CD4-positive, alpha-beta T cell treated with Interleukin-21 for 1 hour (primary cell): ENCODE results near the gene NF2.
"Not testable (repeated sequence)": the region's sequence is repeated elsewhere in the genome, so short reads cannot be mapped to it uniquely, and the experiment has no call there.

ENCODE experiments used
- DNase-seq: peaks from one replicate; pipeline ENCODE4 v3.0.0-alpha.2; 2020

NF2 gene

GRCh38 chr22:29603358-29604075 lies at the start of gene NF2:
NF2 (plus strand) TSS chr22:29603633; CDS start chr22:29603999, 366 bp downstream.
- peak; percentile 99 for DNase-seq

DNA sequence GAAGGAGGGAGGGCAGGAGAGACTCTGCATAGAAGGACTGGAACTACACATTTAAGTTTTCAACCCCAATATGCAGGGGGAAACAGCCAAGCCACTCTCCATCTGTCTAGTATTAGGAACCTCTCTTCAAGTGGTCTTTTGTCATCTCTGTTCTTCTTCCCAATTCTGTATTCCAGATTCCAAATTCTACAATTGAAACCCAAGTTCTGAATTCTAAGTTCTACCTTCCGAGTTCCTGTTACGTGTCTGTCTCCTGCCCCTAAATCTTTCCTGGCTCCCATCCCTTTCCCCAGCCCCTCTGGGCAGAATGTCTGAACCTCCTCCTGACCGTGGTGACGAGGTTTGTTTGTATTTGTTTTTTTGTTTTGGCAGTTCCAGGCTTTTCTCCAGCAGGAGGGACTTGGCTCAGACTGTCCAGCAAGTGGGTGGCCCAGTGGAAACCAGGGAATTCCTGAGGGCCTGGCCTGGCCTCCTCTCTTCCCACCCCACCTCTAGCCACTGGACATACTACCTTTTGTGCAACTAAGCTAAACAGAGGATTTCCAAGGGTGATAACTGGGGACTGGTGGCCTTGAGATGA lies 48.3 kb upstream of the NF2 start:
- DNase-seq, result no peak

- DNase-seq, result no peak
These were observed 44.4 kb upstream of the NF2 start for GRCh38 chr22:29559030-29559429.

DNA sequence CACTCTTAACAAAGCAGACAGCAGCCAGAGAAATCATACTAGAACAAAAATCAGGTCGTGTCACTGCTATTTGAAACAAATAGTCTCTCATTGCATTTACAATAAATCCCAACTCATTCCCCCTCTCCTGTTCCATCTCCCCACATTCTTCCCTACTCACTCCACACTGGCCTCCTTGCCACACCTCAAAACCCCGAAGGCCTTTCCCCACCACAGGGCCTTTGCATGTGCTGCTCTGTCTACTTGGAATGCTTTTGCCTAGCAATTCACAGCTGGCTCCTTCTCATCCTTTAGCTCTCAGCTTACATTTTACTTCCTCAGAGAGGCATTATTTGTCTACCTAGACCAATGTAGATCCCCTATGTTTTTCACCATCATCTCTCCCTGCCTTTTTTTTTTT lies 43.6 kb upstream of the NF2 start:
- no peak for DNase-seq

GRCh38 chr22:29563652-29564460 lies 39.6 kb upstream of the NF2 start:
- DNase-seq, result no peak

GRCh38 chr22:29566513-29566912 lies 36.9 kb upstream of the NF2 start:
- not testable (repeated sequence) for DNase-seq

- no peak for DNase-seq
These were observed 36.1 kb upstream of the NF2 start for GRCh38 chr22:29567338-29567737.

- no peak for DNase-seq
These were observed 34.3 kb upstream of the NF2 start for GRCh38 chr22:29569011-29569678.

DNA sequence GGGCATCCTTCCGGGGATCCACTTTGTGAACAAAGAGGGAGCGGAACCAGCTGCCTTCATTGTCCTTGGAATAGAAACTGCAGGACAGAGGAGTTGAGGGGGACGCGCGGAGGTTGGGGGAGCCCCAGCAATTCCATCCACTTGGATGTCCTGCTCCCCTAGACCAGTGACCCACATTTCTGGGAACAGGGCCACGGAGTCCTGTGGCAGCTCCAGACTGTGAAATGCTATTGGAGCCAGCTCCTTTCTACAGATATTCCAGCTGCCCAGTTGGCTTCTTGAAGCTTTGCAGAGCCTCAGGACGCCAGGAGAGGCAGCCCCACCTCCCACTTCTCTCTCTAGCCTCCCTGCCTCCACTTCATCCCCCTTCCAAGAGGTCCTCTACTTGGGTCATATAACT lies 33.0 kb upstream of the NF2 start:
- no peak for DNase-seq

DNA sequence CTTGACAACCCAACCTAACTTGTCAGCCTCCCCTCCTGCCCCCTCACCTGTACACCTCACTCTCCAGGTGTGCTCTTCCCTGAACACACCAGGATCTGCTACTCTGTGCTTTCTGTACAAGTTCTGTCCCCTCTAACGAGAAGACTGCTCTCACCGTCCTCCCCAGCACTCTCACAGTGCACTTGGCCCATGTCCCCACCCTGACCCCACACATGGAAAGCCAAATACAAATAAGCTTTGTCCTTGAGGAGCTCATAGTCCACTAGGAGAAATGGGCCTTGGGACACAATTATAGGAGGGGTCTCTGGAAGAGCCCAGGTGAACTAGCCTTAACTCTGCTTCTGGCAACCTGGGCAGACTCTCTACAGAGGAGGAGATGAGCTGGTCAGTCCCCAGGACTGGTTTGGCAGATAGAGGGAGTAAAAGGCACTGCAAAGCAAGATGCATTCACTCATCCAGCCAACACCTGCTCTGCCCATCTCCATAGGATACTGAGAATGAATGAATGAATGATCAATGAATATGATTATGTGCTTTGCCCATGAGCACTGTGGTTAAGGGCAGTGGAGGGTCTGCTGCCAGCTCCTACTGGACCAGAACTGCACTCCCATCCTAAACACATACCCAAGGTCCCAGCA lies 32.4 kb upstream of the NF2 start:
- DNase-seq, result no peak

DNA sequence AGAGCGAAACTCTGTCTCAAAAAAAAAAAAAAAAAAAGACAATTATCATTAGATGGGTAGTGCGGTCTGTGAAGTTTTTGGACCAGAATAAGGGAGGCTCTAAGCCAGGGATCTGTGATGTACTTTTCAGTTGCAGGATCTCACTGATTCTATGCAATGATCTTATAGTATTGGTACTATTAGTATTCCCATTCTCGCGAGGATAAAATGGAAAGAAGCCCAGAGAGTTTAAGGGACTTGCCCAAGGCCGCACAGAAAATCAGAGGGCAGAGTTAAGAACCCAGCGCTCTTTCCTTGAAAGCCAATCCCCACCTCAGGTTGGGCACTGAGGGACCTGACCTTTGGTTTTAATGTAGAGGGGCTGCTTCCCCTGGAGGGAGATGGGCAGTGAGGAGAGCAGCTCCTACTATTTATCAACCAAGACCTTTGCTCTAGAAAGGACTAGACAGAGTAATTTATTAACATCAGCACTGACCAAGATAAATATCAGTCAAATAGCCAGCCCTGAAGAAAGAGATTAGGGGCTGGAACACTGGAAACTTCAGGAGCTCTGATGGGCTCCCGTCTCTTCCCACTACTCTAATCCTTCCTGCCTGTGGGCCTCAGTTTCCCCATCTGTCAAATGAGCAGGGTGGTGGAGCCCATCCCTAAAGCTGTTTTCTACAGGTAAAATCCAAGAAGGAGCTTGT lies 28.5 kb upstream of the NF2 start:
- DNase-seq, result no peak

- no peak for DNase-seq
These were observed 24.8 kb upstream of the NF2 start for GRCh38 chr22:29578462-29579200.

DNA sequence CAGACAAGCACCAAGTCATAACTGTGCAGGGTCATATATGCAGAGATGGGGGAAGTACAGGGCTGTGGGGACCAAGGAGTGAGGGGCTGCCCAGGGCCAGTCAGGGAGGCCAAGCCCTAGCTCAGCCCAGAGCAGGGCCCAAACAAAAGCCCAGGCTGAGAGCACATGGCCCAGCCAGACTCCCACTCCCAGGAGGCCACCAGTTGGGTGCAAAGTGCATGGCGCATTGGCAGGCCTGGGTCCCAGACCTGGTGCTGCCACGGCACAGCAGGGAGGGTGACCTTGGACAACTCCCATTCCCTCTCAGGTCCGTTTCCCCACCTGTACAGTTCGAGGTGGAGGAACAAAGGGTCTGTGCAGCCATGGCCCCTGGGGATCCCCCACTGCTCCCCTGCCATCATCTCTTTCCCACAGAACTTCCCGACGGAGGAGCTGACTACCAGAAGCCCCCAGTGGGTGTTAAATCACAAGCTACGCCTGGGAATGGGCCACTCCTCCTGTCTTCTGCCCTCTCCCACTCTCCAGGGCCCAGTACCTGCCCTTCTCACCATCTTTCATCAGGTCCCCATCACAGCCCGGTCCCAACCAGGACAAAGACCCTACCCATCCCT lies 23.1 kb upstream of the NF2 start:
- no peak for DNase-seq

DNA sequence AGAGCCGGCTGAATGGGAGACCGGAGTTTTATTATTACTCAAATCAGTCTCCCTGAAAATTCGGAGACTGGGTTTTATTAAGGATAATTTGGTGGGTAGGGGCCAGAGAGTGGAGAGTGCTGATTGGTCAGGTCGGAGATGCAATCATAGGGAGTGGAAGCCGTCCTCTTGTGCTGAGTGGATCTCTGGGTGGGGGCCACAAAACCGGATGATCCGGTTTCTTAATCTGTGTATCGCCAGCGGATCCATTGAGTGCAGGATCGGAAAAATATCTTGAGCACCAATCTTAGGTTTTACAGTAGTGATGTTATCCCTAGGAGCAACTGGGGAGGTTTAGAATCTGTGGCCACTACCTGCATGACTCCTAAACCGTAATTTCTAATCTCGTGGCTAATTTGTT lies 21.6 kb upstream of the NF2 start:
- DNase-seq, result no peak

- no peak for DNase-seq
These were observed 18.5 kb upstream of the NF2 start for GRCh38 chr22:29584975-29585374.

DNA sequence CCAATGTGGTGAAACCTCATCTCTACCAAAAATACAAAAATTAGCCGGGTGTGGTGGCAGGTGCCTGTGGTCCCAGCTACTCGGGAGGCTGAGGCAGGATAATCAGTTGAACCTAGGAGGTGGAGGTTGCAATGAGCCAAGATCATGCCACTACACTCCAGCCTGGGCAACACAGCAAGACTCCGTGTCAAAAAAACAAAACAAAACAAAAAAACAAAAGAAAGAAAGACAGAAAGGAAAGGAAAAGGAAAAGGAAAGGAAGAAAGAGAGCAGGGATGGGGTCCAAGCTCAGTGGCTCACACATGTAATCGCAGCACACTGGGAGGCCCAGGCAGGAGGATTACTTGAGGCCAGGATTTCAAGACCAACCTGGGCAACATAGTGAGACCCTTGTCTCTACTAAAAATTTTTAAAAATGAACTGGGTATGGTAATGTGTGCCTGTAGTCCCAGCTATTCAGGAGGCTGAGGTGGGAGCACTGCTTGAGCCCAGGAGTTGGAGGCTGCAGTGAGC lies 17.2 kb upstream of the NF2 start:
- not testable (repeated sequence) for DNase-seq

- no peak for DNase-seq
These were observed 15.3 kb upstream of the NF2 start for GRCh38 chr22:29587938-29588699.

GRCh38 chr22:29593923-29594322 lies 9.5 kb upstream of the NF2 start:
- DNase-seq, result no peak

GRCh38 chr22:29594447-29594846 lies 9.0 kb upstream of the NF2 start:
- DNase-seq, result not testable (repeated sequence)

DNA sequence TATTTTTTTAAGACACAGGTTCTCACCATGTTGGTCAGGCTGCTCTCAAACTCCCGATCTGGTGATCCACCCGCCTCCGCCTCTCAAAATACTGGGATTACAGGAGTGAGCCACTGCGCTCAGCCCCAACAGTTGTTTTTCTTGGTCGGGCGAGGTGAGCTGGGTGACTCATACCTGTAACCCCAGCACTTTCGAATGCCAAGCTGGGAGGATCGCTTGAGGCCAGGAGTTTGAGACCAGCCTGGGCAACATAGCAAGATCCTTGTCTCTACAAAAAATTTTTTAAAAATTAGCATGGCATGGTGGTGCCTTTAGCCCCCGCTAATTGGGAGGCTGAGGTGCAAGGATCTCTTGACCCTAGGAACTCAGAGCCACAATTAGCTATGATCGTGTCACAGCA lies 7.0 kb upstream of the NF2 start:
- no peak for DNase-seq
